ENCODE measurements around the gene SEMA4D.
"Not testable (repeated sequence)": the region's sequence is repeated elsewhere in the genome, so short reads cannot be mapped to it uniquely, and the experiment has no call there.

The SEMA4D gene

DNA sequence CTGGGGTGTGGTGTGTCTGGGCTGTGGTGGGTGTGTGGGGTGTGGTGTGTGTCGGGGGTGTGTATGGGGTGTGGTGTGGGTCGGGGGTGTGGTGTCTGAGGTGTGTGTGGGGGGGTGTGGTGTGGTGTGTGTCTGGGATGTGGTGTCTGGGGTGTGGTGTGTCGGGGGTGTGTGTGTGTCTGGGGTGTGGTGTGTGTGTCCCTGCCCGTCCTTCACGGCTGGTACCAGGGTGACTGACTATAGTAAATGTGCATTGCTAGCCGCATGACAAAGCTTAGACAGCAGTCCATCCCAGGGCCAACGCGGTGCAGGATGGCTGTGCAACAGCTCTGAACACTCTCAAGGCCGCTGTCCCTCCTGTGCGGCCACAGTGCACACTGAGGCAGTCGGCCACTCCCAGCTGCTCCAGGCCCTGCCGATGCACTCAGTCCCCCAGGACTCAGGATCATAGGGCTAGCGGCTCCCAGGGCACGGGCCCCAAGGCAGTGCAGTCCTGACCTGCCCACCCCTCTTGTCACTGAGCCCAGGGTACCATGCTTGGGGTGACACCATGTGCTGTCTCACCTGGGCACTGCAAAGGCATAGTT lies 125.6 kb downstream of the SEMA4D start:
- peak; percentile 41 for ATAC-seq (ENCODE audit: insufficient read depth, low read depth)
- DNase-seq: peak; percentile 30
- Histone ChIP-seq H3K79me2 (ENCODE audit: insufficient read depth, low read length) (no peaks in the 10 kb centered on the region), H3K4me1 (ENCODE audit: insufficient read depth, low read length) (peaks cover 14% of the 10 kb centered on the region), H3K4me3 (ENCODE audit: low read depth in 1 of 2, low read length in 2 of 2) (no peak overlapping the region), H3K36me3 (ENCODE audit: insufficient read depth, low read length) (peaks cover 10% of the 10 kb centered on the region), H2AFZ (ENCODE audit: low read depth, low read length) (no peak overlapping the region), H3K27me3 (ENCODE audit: insufficient read depth, low read length, poor library complexity) (no peaks in the 10 kb centered on the region), H4K20me1 (ENCODE audit: insufficient read depth, low read length) (peaks cover 12% of the 10 kb centered on the region), H3K27ac (ENCODE audit: low read length) (no peak overlapping the region), H3K9me3 (ENCODE audit: insufficient read depth, low read length, severe bottlenecking) (no peaks in the 10 kb centered on the region), H3K4me2 (ENCODE audit: insufficient read depth, low read length) (no peak overlapping the region), H3K9ac (ENCODE audit: low read depth, low read length) (no peak overlapping the region)
- TF ChIP-seq, protein P1, sequence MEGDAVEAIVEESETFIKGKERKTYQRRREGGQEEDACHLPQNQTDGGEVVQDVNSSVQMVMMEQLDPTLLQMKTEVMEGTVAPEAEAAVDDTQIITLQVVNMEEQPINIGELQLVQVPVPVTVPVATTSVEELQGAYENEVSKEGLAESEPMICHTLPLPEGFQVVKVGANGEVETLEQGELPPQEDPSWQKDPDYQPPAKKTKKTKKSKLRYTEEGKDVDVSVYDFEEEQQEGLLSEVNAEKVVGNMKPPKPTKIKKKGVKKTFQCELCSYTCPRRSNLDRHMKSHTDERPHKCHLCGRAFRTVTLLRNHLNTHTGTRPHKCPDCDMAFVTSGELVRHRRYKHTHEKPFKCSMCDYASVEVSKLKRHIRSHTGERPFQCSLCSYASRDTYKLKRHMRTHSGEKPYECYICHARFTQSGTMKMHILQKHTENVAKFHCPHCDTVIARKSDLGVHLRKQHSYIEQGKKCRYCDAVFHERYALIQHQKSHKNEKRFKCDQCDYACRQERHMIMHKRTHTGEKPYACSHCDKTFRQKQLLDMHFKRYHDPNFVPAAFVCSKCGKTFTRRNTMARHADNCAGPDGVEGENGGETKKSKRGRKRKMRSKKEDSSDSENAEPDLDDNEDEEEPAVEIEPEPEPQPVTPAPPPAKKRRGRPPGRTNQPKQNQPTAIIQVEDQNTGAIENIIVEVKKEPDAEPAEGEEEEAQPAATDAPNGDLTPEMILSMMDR (IDR thresholded peaks at IDR 0.05; ENCODE audit: borderline replicate concordance, extremely low read depth, low read length, poor library complexity, severe bottlenecking): no peak
- no peak for TF ChIP-seq EZH2 (IDR thresholded peaks at IDR 0.05; ENCODE audit: borderline replicate concordance, low read depth, low read length, severe bottlenecking)

- H3K9ac ChIP-seq (ENCODE audit: low read depth, low read length); DNase-seq; H3K27ac ChIP-seq (ENCODE audit: low read length); H2AFZ ChIP-seq (ENCODE audit: low read depth, low read length); H3K27me3 ChIP-seq (ENCODE audit: insufficient read depth, low read length, poor library complexity); H3K79me2 ChIP-seq (ENCODE audit: insufficient read depth, low read length); ATAC-seq (ENCODE audit: insufficient read depth, low read depth); H3K4me3 ChIP-seq (ENCODE audit: low read depth in 1 of 2, low read length in 2 of 2); H3K4me2 ChIP-seq (ENCODE audit: insufficient read depth, low read length); H3K9me3 ChIP-seq (ENCODE audit: insufficient read depth, low read length, severe bottlenecking); H3K36me3 ChIP-seq (ENCODE audit: insufficient read depth, low read length): not testable (repeated sequence)
- peaks cover 12% of the 10 kb centered on the region for H3K4me1 ChIP-seq (ENCODE audit: insufficient read depth, low read length)
- peaks cover 11% of the 10 kb centered on the region for H4K20me1 ChIP-seq (ENCODE audit: insufficient read depth, low read length)
These were observed 126.1 kb downstream of the SEMA4D start for GRCh38 chr9:89371791-89372190.

DNA sequence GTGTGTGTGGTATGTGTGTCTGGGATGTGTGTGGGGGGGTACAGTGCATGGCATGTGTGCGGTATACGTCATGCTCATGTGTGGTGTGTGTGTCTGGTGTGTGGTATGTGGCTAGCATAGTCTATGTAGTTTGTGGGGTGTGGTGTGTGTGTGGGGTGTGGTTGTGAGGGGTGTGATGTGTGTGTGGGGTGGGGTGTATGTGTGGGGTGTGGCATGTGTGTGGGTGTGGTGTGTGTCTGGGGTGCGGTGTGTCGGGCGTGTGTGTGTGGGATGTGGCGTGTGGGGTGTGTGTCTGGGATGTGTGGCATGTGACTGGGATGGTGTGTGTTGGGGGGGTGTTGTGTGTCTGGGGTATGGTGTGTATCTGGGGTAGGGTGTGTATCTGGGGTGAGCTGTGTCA lies 127.3 kb downstream of the SEMA4D start:
- Histone ChIP-seq H3K27me3 (ENCODE audit: insufficient read depth, low read length, poor library complexity) (no peaks in the 10 kb centered on the region), H2AFZ (ENCODE audit: low read depth, low read length) (no peak overlapping the region), H3K4me2 (ENCODE audit: insufficient read depth, low read length) (no peak overlapping the region), H3K4me1 (ENCODE audit: insufficient read depth, low read length) (peaks cover 6% of the 10 kb centered on the region), H3K79me2 (ENCODE audit: insufficient read depth, low read length) (no peaks in the 10 kb centered on the region), H3K9me3 (ENCODE audit: insufficient read depth, low read length, severe bottlenecking) (no peaks in the 10 kb centered on the region), H3K9ac (ENCODE audit: low read depth, low read length) (no peak overlapping the region), H4K20me1 (ENCODE audit: insufficient read depth, low read length) (peaks cover 11% of the 10 kb centered on the region), H3K4me3 (ENCODE audit: low read depth in 1 of 2, low read length in 2 of 2) (no peak overlapping the region), H3K27ac (ENCODE audit: low read length) (no peak overlapping the region), H3K36me3 (ENCODE audit: insufficient read depth, low read length) (no peaks in the 10 kb centered on the region)
- TF ChIP-seq EZH2 (IDR thresholded peaks at IDR 0.05; ENCODE audit: borderline replicate concordance, low read depth, low read length, severe bottlenecking): no peak
- TF ChIP-seq, protein P1 (IDR thresholded peaks at IDR 0.05; ENCODE audit: borderline replicate concordance, extremely low read depth, low read length, poor library complexity, severe bottlenecking): no peak
- ATAC-seq (ENCODE audit: insufficient read depth, low read depth): no peak
- no peak for DNase-seq

- Histone ChIP-seq H3K27me3 (ENCODE audit: insufficient read depth, low read length, poor library complexity) (no peaks in the 10 kb centered on the region), H3K4me2 (ENCODE audit: insufficient read depth, low read length) (no peak overlapping the region), H3K36me3 (ENCODE audit: insufficient read depth, low read length) (peaks cover 1% of the 10 kb centered on the region; the same call in 1 of the 2 replicates), H3K27ac (ENCODE audit: low read length) (no peak overlapping the region), H3K4me3 (ENCODE audit: low read depth in 1 of 2, low read length in 2 of 2) (no peak overlapping the region), H4K20me1 (ENCODE audit: insufficient read depth, low read length) (peaks cover 11% of the 10 kb centered on the region), H2AFZ (ENCODE audit: low read depth, low read length) (no peak overlapping the region), H3K9me3 (ENCODE audit: insufficient read depth, low read length, severe bottlenecking) (no peaks in the 10 kb centered on the region), H3K9ac (ENCODE audit: low read depth, low read length) (no peak overlapping the region), H3K4me1 (ENCODE audit: insufficient read depth, low read length) (no peaks in the 10 kb centered on the region), H3K79me2 (ENCODE audit: insufficient read depth, low read length) (no peaks in the 10 kb centered on the region)
- TF ChIP-seq, protein P1 (IDR thresholded peaks at IDR 0.05; ENCODE audit: borderline replicate concordance, extremely low read depth, low read length, poor library complexity, severe bottlenecking): no peak
- no peak for TF ChIP-seq EZH2 (IDR thresholded peaks at IDR 0.05; ENCODE audit: borderline replicate concordance, low read depth, low read length, severe bottlenecking)
- ATAC-seq (ENCODE audit: insufficient read depth, low read depth) (no peak), DNase-seq (no peak)
These were observed 128.9 kb downstream of the SEMA4D start for GRCh38 chr9:89368978-89369377.
